G401 (cell line): Measurements from ENCODE around the gene VWC2L. TPM values are rescaled to one million over a fixed set of nuclear protein-coding genes. Genes with fewer than 3 reads are reported as not detected.

Experiments used
- DNase-seq: peaks from one replicate; pipeline ENCODE4 v3.0.0-alpha.2; 2015; ENCODE audit warnings: low spot score
- in situ Hi-C: cut with HindIII; loops from 2 replicates; pipeline ENCODE4 v1.10.0; 2016; ENCODE audit warnings: low sequenced_read_pairs, mixed read lengths
- total RNA-seq: library from RNA; depleted of rRNA; stranded (reverse); fragments of >200 nt; shearing (Covaris generic); gene quantifications from 2 replicates; pipeline ENCODE4 v1.2.3, GENCODE V29; 2014

The VWC2L gene
- total RNA-seq, 1 experiment from 2014 or later, result not detected

DNA sequence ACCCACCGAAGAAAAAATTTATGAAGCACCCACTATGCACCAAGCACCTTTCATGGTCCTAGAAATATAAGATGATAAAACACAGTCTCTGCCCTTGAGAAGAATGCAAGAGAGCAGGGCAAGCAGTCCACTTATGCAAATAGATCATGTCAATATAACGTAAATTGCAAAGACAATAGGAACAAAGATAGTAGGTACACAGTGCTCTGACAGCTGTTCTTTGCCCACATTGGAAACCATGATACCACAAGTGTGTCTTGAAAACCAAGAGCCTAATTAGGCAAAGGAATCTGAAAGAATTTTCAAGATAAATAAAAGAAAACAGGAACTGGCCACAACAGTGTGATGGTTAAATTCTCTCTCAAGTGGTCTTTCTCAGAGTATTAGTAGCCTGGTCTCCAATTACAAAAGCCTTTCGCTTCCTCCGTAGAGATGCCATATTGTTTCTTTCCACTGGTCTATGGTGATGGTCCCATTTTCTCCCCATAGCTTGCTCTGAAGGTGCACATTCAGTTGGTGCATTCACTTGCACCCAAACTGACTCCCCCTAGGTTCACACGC is 108.5 kb downstream of the VWC2L start:
- DNase-seq, result no peak
- in situ Hi-C loops, result no loop called here

- DNase-seq, result no peak
- in situ Hi-C loops, result no loop called here
Measured at GRCh38 chr2:214529021-214529420, 118.2 kb downstream of the VWC2L start.

GRCh38 chr2:214529514-214529913 is 118.7 kb downstream of the VWC2L start:
- DNase-seq, result no peak
- in situ Hi-C loops, result no loop called here

DNA sequence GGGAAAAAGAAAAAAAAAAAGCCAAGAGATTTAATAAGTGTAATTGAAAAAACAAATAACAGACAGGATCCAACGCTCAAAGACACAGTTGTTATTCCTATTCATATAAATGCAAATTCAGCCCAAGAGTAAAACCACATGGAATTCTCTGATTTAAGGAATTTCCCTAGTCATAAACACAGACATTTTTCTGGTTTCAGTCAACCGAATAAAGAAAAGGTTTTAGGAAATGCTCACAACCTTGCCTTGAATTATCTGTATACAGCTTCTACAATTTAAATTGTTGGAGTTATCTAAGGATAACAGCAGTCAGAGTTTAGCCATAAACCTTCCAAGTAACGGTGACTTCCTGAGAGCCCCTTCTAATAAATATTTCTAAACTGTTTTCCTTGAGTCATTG is 122.7 kb downstream of the VWC2L start:
- in situ Hi-C loops, result no loop called here
- no peak for DNase-seq

DNA sequence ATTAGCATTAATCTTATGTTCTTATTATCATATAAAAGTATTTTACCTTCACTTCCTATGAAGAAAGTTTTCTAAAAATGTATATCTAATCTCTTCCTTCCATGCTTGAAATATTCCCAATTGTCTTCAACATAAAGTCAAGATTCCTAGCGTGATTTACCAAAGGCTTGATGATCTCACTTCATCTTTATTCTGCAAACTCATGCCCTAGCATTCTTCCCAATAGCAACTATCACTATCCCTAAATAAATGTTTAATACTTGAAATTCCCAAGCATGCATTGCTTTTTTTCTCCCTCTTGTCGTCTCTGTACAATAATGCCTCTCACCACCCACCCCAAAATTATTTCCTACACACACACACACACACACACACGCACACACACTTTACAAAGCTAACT is 125.8 kb downstream of the VWC2L start:
- DNase-seq, result no peak
- in situ Hi-C loops, result no loop called here

DNA sequence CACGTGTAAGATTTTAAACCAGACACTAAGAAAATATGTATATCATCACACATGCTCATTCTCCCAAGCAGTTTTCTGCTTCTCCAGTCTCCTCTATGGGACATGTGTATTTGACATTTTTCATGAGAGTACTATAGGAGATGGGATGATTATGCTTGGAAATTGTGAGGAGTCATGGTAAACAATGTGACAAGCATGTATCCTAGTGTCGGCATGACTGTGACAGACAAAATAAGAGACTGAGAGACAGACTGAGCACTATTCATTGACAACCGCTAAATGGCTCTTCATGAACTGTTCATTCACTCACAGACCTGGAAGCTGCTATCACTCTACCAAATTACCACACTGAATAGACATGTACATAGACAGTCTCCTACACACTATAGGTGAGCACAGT is 127.1 kb downstream of the VWC2L start:
- DNase-seq, result no peak
- in situ Hi-C loops, result no loop called here

DNA sequence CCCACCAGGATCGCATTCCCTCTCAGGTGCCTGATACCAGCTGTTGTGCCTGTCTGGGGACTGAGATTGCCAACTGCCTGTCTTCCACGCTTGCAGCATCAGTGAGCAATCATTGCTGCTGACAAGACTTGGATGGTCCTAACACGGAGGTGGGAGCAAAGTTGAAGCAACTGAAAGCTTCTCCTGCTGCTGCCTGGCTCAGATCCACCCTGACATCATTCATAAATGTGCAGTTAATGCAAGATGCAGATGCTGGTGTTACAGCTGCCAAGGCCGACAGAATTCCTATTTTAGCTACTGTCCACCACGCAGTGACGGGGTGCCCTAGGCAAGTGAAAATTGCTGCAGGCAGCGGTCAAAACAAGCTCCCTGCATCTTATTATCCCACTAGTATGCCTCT is 131.4 kb downstream of the VWC2L start:
- in situ Hi-C loops, result no loop called here
- no peak for DNase-seq

DNA sequence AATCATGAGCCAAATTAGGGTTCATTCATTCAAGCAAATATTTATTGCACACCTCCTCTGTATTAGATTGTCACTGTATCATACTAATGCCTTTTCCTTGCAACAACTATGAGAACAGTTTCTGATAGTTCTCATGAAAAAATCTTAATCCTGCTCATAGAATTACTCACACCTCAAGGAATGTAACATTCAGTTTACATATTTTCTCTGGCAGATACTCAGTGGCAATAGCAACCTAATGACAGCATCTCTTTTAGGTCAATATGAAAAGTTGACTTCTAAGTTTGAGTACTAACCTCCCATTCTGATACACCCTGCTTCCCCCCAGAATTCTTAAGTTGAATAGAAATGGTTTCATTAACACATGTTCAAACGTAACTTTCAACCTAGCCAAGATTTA is 132.0 kb downstream of the VWC2L start:
- in situ Hi-C loops, result no loop called here

GRCh38 chr2:214543386-214543955 is 132.6 kb downstream of the VWC2L start:
- in situ Hi-C loops, result no loop called here
- no peak for DNase-seq

More for the DNA sequence above, 132.0 kb downstream of the VWC2L start:
- no peak for DNase-seq

GRCh38 chr2:214545898-214546542 is 135.2 kb downstream of the VWC2L start:
- no peak for DNase-seq
- in situ Hi-C loops, result no loop called here

GRCh38 chr2:214547931-214548330 is 137.1 kb downstream of the VWC2L start:
- no peak for DNase-seq
- in situ Hi-C loops, result no loop called here

- no peak for DNase-seq
- in situ Hi-C loops, result no loop called here
Measured at GRCh38 chr2:214549946-214550345, 139.1 kb downstream of the VWC2L start.

GRCh38 chr2:214550786-214551185 is 139.9 kb downstream of the VWC2L start:
- no peak for DNase-seq
- in situ Hi-C loops, result no loop called here

- DNase-seq, result no peak
- in situ Hi-C loops, result no loop called here
Measured at GRCh38 chr2:214557884-214558283, 147.0 kb downstream of the VWC2L start.

DNA sequence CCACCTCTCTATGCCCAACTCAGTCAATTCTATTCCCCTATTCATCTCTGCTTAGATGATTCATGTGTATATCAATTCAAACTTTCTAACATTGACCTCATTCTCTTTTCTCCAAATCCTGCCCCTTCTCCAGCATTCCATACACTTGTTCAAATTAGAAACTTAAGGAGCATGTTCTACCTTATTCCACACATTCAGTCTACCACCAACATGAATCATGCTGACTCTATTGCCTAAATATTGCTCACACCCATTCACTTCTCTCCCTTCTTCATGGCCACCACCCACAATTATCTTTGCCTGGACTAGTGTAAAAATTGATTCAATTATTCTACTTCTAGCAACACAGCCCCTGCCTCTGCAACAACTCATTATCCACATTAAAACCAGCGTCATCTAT is 147.5 kb downstream of the VWC2L start:
- in situ Hi-C loops, result no loop called here
- DNase-seq, result no peak

- DNase-seq, result no peak
- in situ Hi-C loops, result no loop called here
Measured at GRCh38 chr2:214560176-214560575, 149.3 kb downstream of the VWC2L start.

DNA sequence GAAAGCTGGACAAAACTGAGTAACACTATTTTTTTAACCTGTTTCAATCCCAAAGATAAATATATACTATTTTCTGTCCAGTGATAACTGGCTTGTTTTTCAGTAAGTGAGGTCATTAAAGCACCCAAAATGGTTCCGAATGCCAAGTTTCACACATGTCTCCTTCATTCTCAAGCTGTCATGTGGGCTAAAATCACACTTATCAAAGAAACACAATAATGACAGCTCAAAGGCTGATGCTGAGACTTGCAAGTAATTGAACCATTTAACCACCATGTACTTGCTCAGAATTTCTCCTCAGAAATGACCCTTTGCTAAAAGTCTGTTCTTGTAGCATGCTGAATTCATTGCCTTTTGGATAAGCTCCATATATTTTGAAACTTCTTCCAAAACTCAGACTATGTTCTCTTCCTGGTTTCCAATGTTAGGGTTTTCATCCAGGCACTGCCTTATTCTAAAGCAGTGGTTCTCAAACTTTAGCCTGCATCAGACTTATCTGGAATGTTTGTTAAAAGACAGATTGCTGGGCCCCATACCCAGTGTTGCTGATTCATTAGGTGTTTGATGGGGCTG is 149.8 kb downstream of the VWC2L start:
- no peak for DNase-seq
- in situ Hi-C loops, result no loop called here

- no peak for DNase-seq
- in situ Hi-C loops, result no loop called here
Measured at GRCh38 chr2:214565246-214565645, 154.4 kb downstream of the VWC2L start.

DNA sequence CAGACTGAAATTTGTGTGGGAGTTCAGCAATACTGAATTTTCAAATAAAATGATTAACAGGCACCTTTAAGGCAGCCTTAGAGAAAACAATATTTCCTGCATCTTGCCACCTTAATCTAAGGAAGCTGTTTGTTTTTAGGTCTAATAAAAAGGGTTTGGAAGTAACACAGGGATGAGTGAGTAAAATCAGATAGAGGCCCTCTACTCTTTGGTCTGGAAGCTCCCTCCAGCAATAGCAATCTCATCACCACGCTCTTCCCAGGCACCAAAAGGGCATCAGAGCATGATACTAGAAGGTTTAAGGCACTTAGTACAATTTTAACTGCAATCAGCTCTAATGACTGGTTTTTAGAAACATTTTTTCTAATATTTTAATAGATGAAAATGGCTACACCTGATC is 155.6 kb downstream of the VWC2L start:
- no peak for DNase-seq
- in situ Hi-C loops, result no loop called here

GRCh38 chr2:214569419-214570035 is 158.7 kb downstream of the VWC2L start:
- in situ Hi-C loops, result no loop called here
- no peak for DNase-seq
